ENCODE results near the gene CYTH4. TPM values are rescaled to one million over a fixed set of nuclear protein-coding genes. Genes with fewer than 3 reads are reported as not detected.
"Not testable (repeated sequence)": the region's sequence is repeated elsewhere in the genome, so short reads cannot be mapped to it uniquely, and the experiment has no call there.

Gene CYTH4
- total and polyA plus RNA-seq, 7 experiments from 2014 or later = 49.5 to 227 (median 135) TPM

GRCh38 chr22:37328538-37329237, 46.4 kb downstream of the CYTH4 start:
- intact Hi-C loops (cut with micrococcal nuclease); H3K4me1 ChIP-seq (ENCODE audit: control insufficient read depth in 2 of 2, insufficient read depth in 2 of 2, low read length in 2 of 2); H3K27ac ChIP-seq (ENCODE audit: low read depth, low read length); CTCF ChIA-PET; H3K4me1 Mint-ChIP-seq; H3K36me3 ChIP-seq (ENCODE audit: control insufficient read depth in 2 of 3, insufficient read depth in 3 of 3, low read length in 3 of 3); H3K9me3 ChIP-seq (ENCODE audit: control insufficient read depth in 2 of 3, low read length in 3 of 3); H3K27ac Mint-ChIP-seq; POLR2A ChIA-PET; H3K4me3 ChIP-seq (ENCODE audit: low read length); H3K4me3 Mint-ChIP-seq; H3K36me3 Mint-ChIP-seq; H3K9me3 Mint-ChIP-seq; ATAC-seq; DNase-seq: not testable (repeated sequence)
- peaks cover 0 to 14% of the 10 kb centered on the region in 2 donors for H3K27me3 ChIP-seq (ENCODE audit: control insufficient read depth in 2 of 2, insufficient read depth in 2 of 2, low read length in 2 of 2)
- H3K27me3 Mint-ChIP-seq = peaks cover 44 to 78% (median 61%) of the 10 kb centered on the region in 5 donors

GRCh38 chr22:37329238-37330140, 47.2 kb downstream of the CYTH4 start:
- intact Hi-C loops (cut with micrococcal nuclease) = no loop called here
- Mint-ChIP-seq H3K4me3 (no peak overlapping the region), H3K4me1 (peaks cover 0 to 8% (median 7%) of the 10 kb centered on the region in 7 donors), H3K27me3 (peaks cover 44 to 77% (median 59%) of the 10 kb centered on the region in 5 donors), H3K36me3 (no peaks in the 10 kb centered on the region), H3K27ac (peak overlapping the region in 1 of 9 donors; percentile 55), H3K9me3 (no peaks in the 10 kb centered on the region)
- H3K4me3 ChIP-seq (ENCODE audit: low read length) = no peak overlapping the region
- H3K4me1 ChIP-seq (ENCODE audit: control insufficient read depth in 2 of 2, insufficient read depth in 2 of 2, low read length in 2 of 2) = peaks cover 0 to under 1% of the 10 kb centered on the region in 2 donors
- H3K27ac ChIP-seq (ENCODE audit: low read depth, low read length) = no peak overlapping the region
- DNase-seq = no peak
- H3K9me3 ChIP-seq (ENCODE audit: control insufficient read depth in 2 of 3, low read length in 3 of 3) = no peaks in the 10 kb centered on the region
- no peaks in the 10 kb centered on the region for H3K36me3 ChIP-seq (ENCODE audit: control insufficient read depth in 2 of 3, insufficient read depth in 3 of 3, low read length in 3 of 3)
- CTCF ChIA-PET = interaction anchor here (0.6 kb wide), 1 partner anchor 11 kb away, joined by 3 read pairs; no protein-coding TSS in a partner anchor
- POLR2A ChIA-PET = no interaction called here
- no peak for ATAC-seq
- peaks cover 0 to 21% of the 10 kb centered on the region in 2 donors for H3K27me3 ChIP-seq (ENCODE audit: control insufficient read depth in 2 of 2, insufficient read depth in 2 of 2, low read length in 2 of 2)

- CTCF ChIA-PET = no interaction called here
- peak overlapping the region in 1 of 9 donors; percentile 29 for H3K27ac Mint-ChIP-seq
Measured at GRCh38 chr22:37330200-37331033, 48.1 kb downstream of the CYTH4 start.

DNA sequence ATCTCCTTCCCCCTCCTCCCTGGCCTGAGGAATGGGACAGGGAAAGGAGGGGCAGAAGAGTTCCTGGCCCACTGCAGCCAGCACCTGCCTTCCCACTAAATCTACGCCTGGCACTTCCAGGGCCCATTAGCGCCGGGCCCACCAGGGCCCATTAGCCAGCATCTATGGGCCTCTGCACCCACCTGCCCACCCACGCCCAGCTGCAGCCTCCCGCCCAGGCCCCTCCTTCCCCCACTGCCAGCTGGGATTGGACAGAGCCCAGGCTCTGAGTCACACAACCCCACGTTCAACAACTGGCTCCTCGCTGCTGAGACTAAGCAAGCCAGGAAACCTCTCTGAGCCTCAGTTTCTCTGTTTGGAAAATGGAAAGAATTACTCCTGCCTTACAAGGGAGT, 48.7 kb downstream of the CYTH4 start:
- H3K9me3 ChIP-seq (ENCODE audit: control insufficient read depth in 2 of 3, low read length in 3 of 3) = no peaks in the 10 kb centered on the region
- no peak overlapping the region for H3K27ac ChIP-seq (ENCODE audit: low read depth, low read length)
- Mint-ChIP-seq H3K27ac (no peak overlapping the region), H3K36me3 (no peaks in the 10 kb centered on the region), H3K4me3 (no peak overlapping the region), H3K27me3 (peaks cover 53 to 80% (median 67%) of the 10 kb centered on the region in 5 donors), H3K9me3 (no peaks in the 10 kb centered on the region), H3K4me1 (peaks cover 0 to 15% (median 12%) of the 10 kb centered on the region in 7 donors)
- peaks cover 0 to 22% of the 10 kb centered on the region in 2 donors for H3K27me3 ChIP-seq (ENCODE audit: control insufficient read depth in 2 of 2, insufficient read depth in 2 of 2, low read length in 2 of 2)
- POLR2A ChIA-PET = no interaction called here
- intact Hi-C loops (cut with micrococcal nuclease) = no loop called here
- DNase-seq = no peak
- H3K4me1 ChIP-seq (ENCODE audit: control insufficient read depth in 2 of 2, insufficient read depth in 2 of 2, low read length in 2 of 2) = peaks cover 0 to 7% of the 10 kb centered on the region in 2 donors
- H3K4me3 ChIP-seq (ENCODE audit: low read length) = no peak overlapping the region
- ATAC-seq = no peak
- no peaks in the 10 kb centered on the region for H3K36me3 ChIP-seq (ENCODE audit: control insufficient read depth in 2 of 3, insufficient read depth in 3 of 3, low read length in 3 of 3)
- CTCF ChIA-PET = interaction anchor here (1.0 kb wide), 1 partner anchor 14 kb away, joined by 3 read pairs; no protein-coding TSS in a partner anchor

More at GRCh38 chr22:37330200-37331033, 48.1 kb downstream of the CYTH4 start:
- Histone ChIP-seq H3K4me3 (ENCODE audit: low read length) (no peak overlapping the region), H3K4me1 (ENCODE audit: control insufficient read depth in 2 of 2, insufficient read depth in 2 of 2, low read length in 2 of 2) (peaks cover 0 to 7% of the 10 kb centered on the region in 2 donors), H3K36me3 (ENCODE audit: control insufficient read depth in 2 of 3, insufficient read depth in 3 of 3, low read length in 3 of 3) (no peaks in the 10 kb centered on the region), H3K27me3 (ENCODE audit: control insufficient read depth in 2 of 2, insufficient read depth in 2 of 2, low read length in 2 of 2) (peaks cover 0 to 25% of the 10 kb centered on the region in 2 donors), H3K9me3 (ENCODE audit: control insufficient read depth in 2 of 3, low read length in 3 of 3) (no peaks in the 10 kb centered on the region), H3K27ac (ENCODE audit: low read depth, low read length) (no peak overlapping the region)
- Mint-ChIP-seq H3K27me3 (peaks cover 48 to 79% (median 64%) of the 10 kb centered on the region in 5 donors), H3K36me3 (no peaks in the 10 kb centered on the region), H3K9me3 (no peaks in the 10 kb centered on the region), H3K4me1 (peaks cover 0 to 14% (median 11%) of the 10 kb centered on the region in 7 donors), H3K4me3 (no peak overlapping the region)
- DNase-seq = peak in 1 of 9 donors; percentile 24
- intact Hi-C loops (cut with micrococcal nuclease) = no loop called here
- no peak for ATAC-seq
- POLR2A ChIA-PET = no interaction called here

GRCh38 chr22:37331856-37332536, 49.7 kb downstream of the CYTH4 start:
- H3K27me3 ChIP-seq (ENCODE audit: control insufficient read depth in 2 of 2, insufficient read depth in 2 of 2, low read length in 2 of 2) = peaks cover 0 to 18% of the 10 kb centered on the region in 2 donors
- no peaks in the 10 kb centered on the region for H3K9me3 ChIP-seq (ENCODE audit: control insufficient read depth in 2 of 3, low read length in 3 of 3)
- DNase-seq (no peak), ATAC-seq (no peak)
- CTCF ChIA-PET = interaction anchor here (0.6 to 1.2 kb wide), 3 partner anchors 15 to 98 kb away, joined by 3 read pairs; no protein-coding TSS in a partner anchor
- peaks cover 50 to 81% (median 61%) of the 10 kb centered on the region in 5 donors for H3K27me3 Mint-ChIP-seq
- H3K4me1 Mint-ChIP-seq = peaks cover 0 to 15% (median 12%) of the 10 kb centered on the region in 7 donors
- H3K9me3 Mint-ChIP-seq = no peaks in the 10 kb centered on the region
- H3K4me3 Mint-ChIP-seq = no peak overlapping the region
- POLR2A ChIA-PET = no interaction called here
- no peaks in the 10 kb centered on the region for H3K36me3 Mint-ChIP-seq
- no peaks in the 10 kb centered on the region for H3K36me3 ChIP-seq (ENCODE audit: control insufficient read depth in 2 of 3, insufficient read depth in 3 of 3, low read length in 3 of 3)
- H3K4me1 ChIP-seq (ENCODE audit: control insufficient read depth in 2 of 2, insufficient read depth in 2 of 2, low read length in 2 of 2) = peaks cover 0 to 7% of the 10 kb centered on the region in 2 donors
- H3K27ac Mint-ChIP-seq = peak overlapping the region in 1 of 9 donors; percentile 10
- intact Hi-C loops (cut with micrococcal nuclease) = no loop called here
- H3K27ac ChIP-seq (ENCODE audit: low read depth, low read length) = no peak overlapping the region
- no peak overlapping the region for H3K4me3 ChIP-seq (ENCODE audit: low read length)

Data from naive thymus-derived CD4-positive, alpha-beta T cell (primary cell).